ENCODE results near the gene PRMT2. TPM values are rescaled to one million over a fixed set of nuclear protein-coding genes. Genes with fewer than 3 reads are reported as not detected.

PRMT2 gene
- total RNA-seq, 2 donors from 2014 or later: 73.6 to 87.1 TPM

DNA sequence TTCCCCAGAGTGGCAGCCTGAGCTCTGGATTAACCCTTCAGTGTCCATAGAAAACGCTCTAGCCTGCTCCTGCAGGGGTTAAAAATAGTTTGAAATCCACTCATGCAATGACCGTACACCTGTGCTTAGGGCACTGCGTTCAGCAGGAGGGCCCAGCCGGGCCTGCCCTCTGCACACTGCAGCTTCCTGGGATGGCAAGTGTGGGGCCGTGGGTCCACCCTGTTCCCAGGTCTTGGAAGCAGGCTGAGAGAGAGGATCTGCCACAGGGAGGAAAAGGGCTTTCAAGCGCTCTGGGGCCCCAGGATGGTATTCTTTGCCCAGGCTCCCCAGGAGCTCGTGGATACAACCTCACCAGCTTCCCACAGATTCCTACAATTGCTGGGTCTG, 29.1 kb upstream of the PRMT2 start:
- Histone ChIP-seq H3K36me3 (ENCODE audit: control insufficient read depth, insufficient read depth, low read length) (no peaks in the 10 kb centered on the region), H3K27me3 (ENCODE audit: control insufficient read depth, insufficient read depth, low read length, poor library complexity, severe bottlenecking) (no peaks in the 10 kb centered on the region), H3K9ac (ENCODE audit: extremely low read depth, low read length, poor library complexity, severe bottlenecking) (no peak overlapping the region), H3K9me3 (ENCODE audit: control insufficient read depth, low read length) (no peaks in the 10 kb centered on the region), H3K4me1 (ENCODE audit: control insufficient read depth, insufficient read depth, low read length) (peaks cover 3% of the 10 kb centered on the region), H3K27ac (ENCODE audit: low read depth, low read length) (no peak overlapping the region), H3K4me3 (ENCODE audit: low read length) (no peak overlapping the region)
- WGBS, 2 experiments (ENCODE audit: insufficient coverage in 1 of 2, insufficient read length in 1 of 2): 87 to 89% methylated on average over 5 to 7 of the region's 7 CpGs
- DNase-seq: no peak
- Mint-ChIP-seq H3K27ac (no peak overlapping the region), H3K4me1 (peaks cover 2% of the 10 kb centered on the region), H3K36me3 (ENCODE audit: low read depth) (no peaks in the 10 kb centered on the region), H3K4me3 (no peak overlapping the region), H3K27me3 (ENCODE audit: insufficient read depth) (peaks cover 15% of the 10 kb centered on the region), H3K9me3 (peaks cover 9% of the 10 kb centered on the region)
- TF ChIP-seq, protein P1, sequence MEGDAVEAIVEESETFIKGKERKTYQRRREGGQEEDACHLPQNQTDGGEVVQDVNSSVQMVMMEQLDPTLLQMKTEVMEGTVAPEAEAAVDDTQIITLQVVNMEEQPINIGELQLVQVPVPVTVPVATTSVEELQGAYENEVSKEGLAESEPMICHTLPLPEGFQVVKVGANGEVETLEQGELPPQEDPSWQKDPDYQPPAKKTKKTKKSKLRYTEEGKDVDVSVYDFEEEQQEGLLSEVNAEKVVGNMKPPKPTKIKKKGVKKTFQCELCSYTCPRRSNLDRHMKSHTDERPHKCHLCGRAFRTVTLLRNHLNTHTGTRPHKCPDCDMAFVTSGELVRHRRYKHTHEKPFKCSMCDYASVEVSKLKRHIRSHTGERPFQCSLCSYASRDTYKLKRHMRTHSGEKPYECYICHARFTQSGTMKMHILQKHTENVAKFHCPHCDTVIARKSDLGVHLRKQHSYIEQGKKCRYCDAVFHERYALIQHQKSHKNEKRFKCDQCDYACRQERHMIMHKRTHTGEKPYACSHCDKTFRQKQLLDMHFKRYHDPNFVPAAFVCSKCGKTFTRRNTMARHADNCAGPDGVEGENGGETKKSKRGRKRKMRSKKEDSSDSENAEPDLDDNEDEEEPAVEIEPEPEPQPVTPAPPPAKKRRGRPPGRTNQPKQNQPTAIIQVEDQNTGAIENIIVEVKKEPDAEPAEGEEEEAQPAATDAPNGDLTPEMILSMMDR (conservative IDR thresholded peaks at IDR 0.05): no peak

- Histone ChIP-seq H3K36me3 (ENCODE audit: control insufficient read depth, insufficient read depth, low read length) (no peaks in the 10 kb centered on the region), H3K9ac (ENCODE audit: extremely low read depth, low read length, poor library complexity, severe bottlenecking) (no peak overlapping the region), H3K27ac (ENCODE audit: low read depth, low read length) (no peak overlapping the region), H3K4me3 (ENCODE audit: low read length) (no peak overlapping the region), H3K4me1 (ENCODE audit: control insufficient read depth, insufficient read depth, low read length) (no peaks in the 10 kb centered on the region), H3K27me3 (ENCODE audit: control insufficient read depth, insufficient read depth, low read length, poor library complexity, severe bottlenecking) (no peaks in the 10 kb centered on the region), H3K9me3 (ENCODE audit: control insufficient read depth, low read length) (no peaks in the 10 kb centered on the region)
- TF ChIP-seq, protein P1 (conservative IDR thresholded peaks at IDR 0.05): no peak
- H3K4me3 Mint-ChIP-seq: no peak overlapping the region
- H3K27me3 Mint-ChIP-seq (ENCODE audit: insufficient read depth): peaks cover 15% of the 10 kb centered on the region
- peaks cover 9% of the 10 kb centered on the region for H3K9me3 Mint-ChIP-seq
- no peaks in the 10 kb centered on the region for H3K36me3 Mint-ChIP-seq (ENCODE audit: low read depth)
- no peak overlapping the region for H3K27ac Mint-ChIP-seq
- DNase-seq: no peak
- 100% methylated on average over 1 of the region's 2 CpGs; no CpG with 5 or more reads in 1 of the 2 experiments for WGBS, 2 experiments (ENCODE audit: insufficient coverage in 1 of 2, insufficient read length in 1 of 2)
- peaks cover 2% of the 10 kb centered on the region for H3K4me1 Mint-ChIP-seq
Observed at GRCh38 chr21:46607636-46608035, 27.8 kb upstream of the PRMT2 start.

DNA sequence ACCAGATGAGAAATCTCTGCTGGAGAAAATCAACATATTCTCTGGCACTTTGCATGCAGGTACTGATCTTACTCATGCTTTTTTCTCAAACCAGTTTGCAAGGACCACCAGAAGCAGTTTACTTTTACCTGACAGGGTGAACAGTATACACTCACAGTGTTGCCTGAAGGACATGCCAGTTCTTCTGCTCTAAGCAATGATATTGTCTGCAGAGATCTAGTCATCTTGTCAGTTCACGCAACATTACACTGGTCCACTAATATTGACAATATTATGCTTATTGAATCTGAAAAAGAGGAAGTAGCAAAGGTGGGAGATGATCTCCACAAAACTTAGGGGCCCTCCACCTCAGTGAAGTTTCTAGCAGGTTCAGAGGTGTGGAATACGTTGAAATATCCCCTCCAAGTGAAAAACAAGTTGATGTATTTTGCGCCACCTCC, 26.8 kb upstream of the PRMT2 start:
- no peak overlapping the region for H3K4me3 ChIP-seq (ENCODE audit: low read length)
- no peak overlapping the region for H3K4me3 Mint-ChIP-seq
- H3K4me1 ChIP-seq (ENCODE audit: control insufficient read depth, insufficient read depth, low read length): no peaks in the 10 kb centered on the region
- no peaks in the 10 kb centered on the region for H3K36me3 Mint-ChIP-seq (ENCODE audit: low read depth)
- peaks cover 14% of the 10 kb centered on the region for H3K27me3 Mint-ChIP-seq (ENCODE audit: insufficient read depth)
- H3K36me3 ChIP-seq (ENCODE audit: control insufficient read depth, insufficient read depth, low read length): no peaks in the 10 kb centered on the region
- no peak overlapping the region for H3K9ac ChIP-seq (ENCODE audit: extremely low read depth, low read length, poor library complexity, severe bottlenecking)
- no peaks in the 10 kb centered on the region for H3K27me3 ChIP-seq (ENCODE audit: control insufficient read depth, insufficient read depth, low read length, poor library complexity, severe bottlenecking)
- TF ChIP-seq, protein P1 (conservative IDR thresholded peaks at IDR 0.05): no peak
- no peak overlapping the region for H3K27ac Mint-ChIP-seq
- DNase-seq: no peak
- H3K4me1 Mint-ChIP-seq: no peaks in the 10 kb centered on the region
- no peaks in the 10 kb centered on the region for H3K9me3 ChIP-seq (ENCODE audit: control insufficient read depth, low read length)
- WGBS, 2 experiments (ENCODE audit: insufficient coverage in 1 of 2, insufficient read length in 1 of 2): 90 to 100% methylated on average over 2 to 3 of the region's 3 CpGs
- peaks cover 12% of the 10 kb centered on the region for H3K9me3 Mint-ChIP-seq
- no peak overlapping the region for H3K27ac ChIP-seq (ENCODE audit: low read depth, low read length)

Data from endodermal cell (in vitro differentiated cells).